ENCODE measurements around the gene IL31RA. TPM values are rescaled to one million over a fixed set of nuclear protein-coding genes. Genes with fewer than 3 reads are reported as not detected.
"Not testable (repeated sequence)": the region's sequence is repeated elsewhere in the genome, so short reads cannot be mapped to it uniquely, and the experiment has no call there.

IL31RA gene
- polyA plus RNA-seq: under 1 TPM in 1 of 2 donors, not detected in 1; 0.01 TPM

GRCh38 chr5:55850839-55851674 lies at the start of gene IL31RA:
Gene IL31RA, plus strand, starts transcription at chr5:55851357. Its CDS starts 214 bp downstream, at chr5:55851571.
- H3K27me3 ChIP-seq (ENCODE audit: control insufficient read depth in 1 of 2, insufficient read depth in 2 of 2, low read length in 2 of 2): no peaks in the 10 kb centered on the region
- H3K4me1 ChIP-seq (ENCODE audit: control insufficient read depth in 2 of 2, insufficient read depth in 2 of 2, low read length in 1 of 2): no peaks in the 10 kb centered on the region
- 84% methylated on average over 10 of the region's 10 CpGs for WGBS, 2 donors
- no peak within 1 kb of the TSS for H3K4me3 ChIP-seq (ENCODE audit: low read depth in 1 of 2, low read length in 2 of 2)
- H3K27ac ChIP-seq (ENCODE audit: low read depth in 2 of 2, low read length in 1 of 2): no peak within 1 kb of the TSS
- H3K9me3 ChIP-seq (ENCODE audit: control insufficient read depth in 2 of 2, insufficient read depth in 1 of 2, low read depth in 1 of 2, low read length in 1 of 2): no peaks in the 10 kb centered on the region
- no peaks in the 10 kb centered on the region for H3K36me3 ChIP-seq (ENCODE audit: control insufficient read depth in 2 of 2, insufficient read depth in 2 of 2, low read length in 1 of 2)

DNA sequence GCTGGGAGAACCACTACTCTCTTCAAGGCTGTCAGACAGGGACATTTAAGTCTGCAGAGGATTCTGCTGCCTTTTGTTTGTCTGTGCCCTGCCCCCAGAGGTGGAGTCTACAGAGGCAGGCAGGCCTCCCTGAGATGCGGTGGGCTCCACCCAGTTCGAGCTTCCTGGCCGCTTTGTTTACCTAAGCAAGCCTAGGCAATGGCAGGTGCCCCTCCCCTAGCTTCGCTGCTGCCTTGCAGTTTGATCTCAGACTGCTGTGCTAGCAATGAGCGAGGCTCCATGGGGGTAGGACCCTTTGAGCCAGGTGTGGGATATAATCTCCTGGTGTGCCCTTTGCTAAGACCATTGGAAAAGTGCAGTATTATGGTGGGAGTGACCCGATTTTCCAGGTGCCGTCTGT lies 42.3 kb upstream of the IL31RA start:
- H3K4me3 ChIP-seq (ENCODE audit: low read depth in 1 of 2, low read length in 2 of 2); H3K27ac ChIP-seq (ENCODE audit: low read depth in 2 of 2, low read length in 1 of 2); H3K27me3 ChIP-seq (ENCODE audit: control insufficient read depth in 1 of 2, insufficient read depth in 2 of 2, low read length in 2 of 2); H3K36me3 ChIP-seq (ENCODE audit: control insufficient read depth in 2 of 2, insufficient read depth in 2 of 2, low read length in 1 of 2); H3K4me1 ChIP-seq (ENCODE audit: control insufficient read depth in 2 of 2, insufficient read depth in 2 of 2, low read length in 1 of 2); H3K9me3 ChIP-seq (ENCODE audit: control insufficient read depth in 2 of 2, insufficient read depth in 1 of 2, low read depth in 1 of 2, low read length in 1 of 2): not testable (repeated sequence)
- WGBS, 2 donors: 76 to 91% methylated on average over 7 of the region's 7 CpGs

DNA sequence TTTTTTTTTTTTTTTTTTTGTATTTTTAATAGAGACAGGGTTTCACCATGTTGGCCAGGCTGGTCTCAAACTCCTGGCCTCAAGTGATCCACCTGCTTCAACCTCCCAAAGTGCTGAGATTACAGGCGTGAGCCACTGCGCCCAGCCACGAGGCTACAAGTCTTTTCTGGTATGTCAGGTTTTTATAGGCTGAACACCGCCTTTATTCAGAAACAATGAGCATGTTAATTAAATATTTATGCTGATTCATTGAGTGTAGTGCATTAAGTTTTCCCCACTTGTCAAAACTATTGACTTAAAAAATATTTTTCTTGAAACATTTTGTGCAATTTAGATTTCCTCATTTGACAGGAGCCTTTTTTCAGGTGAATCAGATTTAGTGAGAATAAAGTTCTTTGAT lies 35.2 kb upstream of the IL31RA start:
- H3K36me3 ChIP-seq (ENCODE audit: control insufficient read depth in 2 of 2, insufficient read depth in 2 of 2, low read length in 1 of 2); H3K27ac ChIP-seq (ENCODE audit: low read depth in 2 of 2, low read length in 1 of 2); H3K27me3 ChIP-seq (ENCODE audit: control insufficient read depth in 1 of 2, insufficient read depth in 2 of 2, low read length in 2 of 2); H3K9me3 ChIP-seq (ENCODE audit: control insufficient read depth in 2 of 2, insufficient read depth in 1 of 2, low read depth in 1 of 2, low read length in 1 of 2); H3K4me3 ChIP-seq (ENCODE audit: low read depth in 1 of 2, low read length in 2 of 2); H3K4me1 ChIP-seq (ENCODE audit: control insufficient read depth in 2 of 2, insufficient read depth in 2 of 2, low read length in 1 of 2): not testable (repeated sequence)
- WGBS, 2 donors: 59 to 72% methylated on average over 4 of the region's 4 CpGs

GRCh38 chr5:55816342-55816741 lies 34.8 kb upstream of the IL31RA start:
- no peak overlapping the region for H3K4me3 ChIP-seq (ENCODE audit: low read depth in 1 of 2, low read length in 2 of 2)
- no peaks in the 10 kb centered on the region for H3K36me3 ChIP-seq (ENCODE audit: control insufficient read depth in 2 of 2, insufficient read depth in 2 of 2, low read length in 1 of 2)
- H3K4me1 ChIP-seq (ENCODE audit: control insufficient read depth in 2 of 2, insufficient read depth in 2 of 2, low read length in 1 of 2): no peaks in the 10 kb centered on the region
- no peaks in the 10 kb centered on the region for H3K9me3 ChIP-seq (ENCODE audit: control insufficient read depth in 2 of 2, insufficient read depth in 1 of 2, low read depth in 1 of 2, low read length in 1 of 2)
- H3K27ac ChIP-seq (ENCODE audit: low read depth in 2 of 2, low read length in 1 of 2): no peak overlapping the region
- peaks cover 0 to 3% of the 10 kb centered on the region in 2 donors for H3K27me3 ChIP-seq (ENCODE audit: control insufficient read depth in 1 of 2, insufficient read depth in 2 of 2, low read length in 2 of 2)

GRCh38 chr5:55817030-55817429 lies 34.1 kb upstream of the IL31RA start:
- WGBS, 2 donors: 69 to 71% methylated on average over 2 of the region's 2 CpGs
- H3K36me3 ChIP-seq (ENCODE audit: control insufficient read depth in 2 of 2, insufficient read depth in 2 of 2, low read length in 1 of 2): no peaks in the 10 kb centered on the region
- H3K4me1 ChIP-seq (ENCODE audit: control insufficient read depth in 2 of 2, insufficient read depth in 2 of 2, low read length in 1 of 2): peaks cover 0 to 1% of the 10 kb centered on the region in 2 donors
- H3K27me3 ChIP-seq (ENCODE audit: control insufficient read depth in 1 of 2, insufficient read depth in 2 of 2, low read length in 2 of 2): peaks cover 0 to 7% of the 10 kb centered on the region in 2 donors
- no peak overlapping the region for H3K4me3 ChIP-seq (ENCODE audit: low read depth in 1 of 2, low read length in 2 of 2)
- H3K9me3 ChIP-seq (ENCODE audit: control insufficient read depth in 2 of 2, insufficient read depth in 1 of 2, low read depth in 1 of 2, low read length in 1 of 2): no peaks in the 10 kb centered on the region
- H3K27ac ChIP-seq (ENCODE audit: low read depth in 2 of 2, low read length in 1 of 2): no peak overlapping the region

GRCh38 chr5:55820488-55820887 lies 30.7 kb upstream of the IL31RA start:
- H3K36me3 ChIP-seq (ENCODE audit: control insufficient read depth in 2 of 2, insufficient read depth in 2 of 2, low read length in 1 of 2): no peaks in the 10 kb centered on the region
- peaks cover 0 to 3% of the 10 kb centered on the region in 2 donors for H3K4me1 ChIP-seq (ENCODE audit: control insufficient read depth in 2 of 2, insufficient read depth in 2 of 2, low read length in 1 of 2)
- H3K27ac ChIP-seq (ENCODE audit: low read depth in 2 of 2, low read length in 1 of 2): no peak overlapping the region
- no peak overlapping the region for H3K4me3 ChIP-seq (ENCODE audit: low read depth in 1 of 2, low read length in 2 of 2)
- peaks cover 0 to 13% of the 10 kb centered on the region in 2 donors for H3K27me3 ChIP-seq (ENCODE audit: control insufficient read depth in 1 of 2, insufficient read depth in 2 of 2, low read length in 2 of 2)
- 78 to 86% methylated on average over 6 of the region's 6 CpGs for WGBS, 2 donors
- no peaks in the 10 kb centered on the region for H3K9me3 ChIP-seq (ENCODE audit: control insufficient read depth in 2 of 2, insufficient read depth in 1 of 2, low read depth in 1 of 2, low read length in 1 of 2)

DNA sequence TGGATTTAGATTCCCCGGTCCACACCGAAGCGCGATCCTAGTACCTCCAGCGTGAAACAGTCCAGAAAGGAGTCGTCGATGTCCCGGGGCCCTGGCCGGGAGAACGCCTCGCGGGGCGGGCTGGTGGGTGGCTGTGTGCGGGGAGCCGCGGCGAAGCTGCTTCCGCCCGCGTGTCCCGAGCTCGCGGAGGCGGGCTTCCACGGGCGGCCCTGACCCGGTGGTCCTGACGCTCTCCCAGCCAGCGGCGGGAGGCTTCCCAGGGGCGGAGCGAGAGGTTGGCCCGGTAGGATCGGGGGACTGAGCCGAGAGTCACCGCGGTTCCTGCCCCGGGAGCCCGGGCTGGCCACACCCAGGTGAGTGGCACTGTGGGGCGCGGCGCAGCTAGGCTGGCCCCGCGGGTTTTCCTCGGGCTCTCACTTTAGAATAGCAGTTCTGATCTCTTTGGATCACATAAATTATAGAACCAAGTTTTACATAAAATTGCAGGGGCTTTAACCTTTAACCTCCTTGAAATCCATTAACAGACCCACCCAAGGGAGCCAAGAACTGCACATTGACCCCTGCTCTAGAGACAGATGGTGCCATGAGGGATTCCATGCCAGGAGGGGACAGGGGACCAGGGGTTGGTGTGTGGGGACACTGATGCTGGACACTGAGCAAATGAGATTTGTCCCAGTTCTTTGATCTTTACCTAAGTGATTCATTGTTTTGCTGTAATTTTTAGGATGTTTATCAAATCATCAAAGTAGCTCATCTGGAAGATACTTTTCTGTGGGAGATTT lies 29.2 kb upstream of the IL31RA start:
- no peak overlapping the region for H3K27ac ChIP-seq (ENCODE audit: low read depth in 2 of 2, low read length in 1 of 2)
- 10 to 12% methylated on average over 44 to 45 of the region's 45 CpGs for WGBS, 2 donors
- H3K36me3 ChIP-seq (ENCODE audit: control insufficient read depth in 2 of 2, insufficient read depth in 2 of 2, low read length in 1 of 2): no peaks in the 10 kb centered on the region
- H3K4me3 ChIP-seq (ENCODE audit: low read depth in 1 of 2, low read length in 2 of 2): peak overlapping the region; percentile 29 to 41
- peaks cover 0 to 13% of the 10 kb centered on the region in 2 donors for H3K27me3 ChIP-seq (ENCODE audit: control insufficient read depth in 1 of 2, insufficient read depth in 2 of 2, low read length in 2 of 2)
- no peaks in the 10 kb centered on the region for H3K9me3 ChIP-seq (ENCODE audit: control insufficient read depth in 2 of 2, insufficient read depth in 1 of 2, low read depth in 1 of 2, low read length in 1 of 2)
- peaks cover 0 to 3% of the 10 kb centered on the region in 2 donors for H3K4me1 ChIP-seq (ENCODE audit: control insufficient read depth in 2 of 2, insufficient read depth in 2 of 2, low read length in 1 of 2)

DNA sequence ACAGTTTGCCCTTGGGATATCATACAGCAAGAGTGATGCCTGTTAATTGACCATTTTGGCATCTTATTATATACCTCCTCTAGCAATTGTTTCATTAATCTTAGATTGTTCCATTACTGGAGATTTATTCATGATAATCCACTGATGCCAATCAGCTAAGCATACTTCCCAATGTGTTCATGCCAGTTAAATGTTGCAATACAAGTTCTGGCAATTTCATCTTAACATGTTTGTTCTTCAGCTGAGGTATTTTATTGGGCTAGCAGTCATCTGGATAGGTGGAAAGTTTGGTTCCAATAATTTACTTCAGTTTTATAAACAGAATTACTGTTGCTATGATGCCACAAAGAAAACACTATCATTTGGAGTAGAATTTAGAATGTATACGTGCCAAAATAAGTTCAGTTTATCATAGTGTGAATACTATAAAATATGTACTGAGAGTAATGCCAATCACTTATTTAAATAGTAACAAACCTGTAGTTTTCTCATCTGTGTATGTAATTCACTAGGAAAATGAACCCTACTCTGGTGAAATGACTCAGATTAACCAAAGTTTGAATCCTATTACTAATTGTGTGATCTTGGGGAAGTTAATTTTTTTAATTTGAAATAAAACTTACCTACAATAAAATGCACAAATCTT lies 27.9 kb upstream of the IL31RA start:
- Histone ChIP-seq H3K27ac (ENCODE audit: low read depth in 2 of 2, low read length in 1 of 2) (no peak overlapping the region), H3K36me3 (ENCODE audit: control insufficient read depth in 2 of 2, insufficient read depth in 2 of 2, low read length in 1 of 2) (no peaks in the 10 kb centered on the region), H3K4me3 (ENCODE audit: low read depth in 1 of 2, low read length in 2 of 2) (no peak overlapping the region), H3K9me3 (ENCODE audit: control insufficient read depth in 2 of 2, insufficient read depth in 1 of 2, low read depth in 1 of 2, low read length in 1 of 2) (no peaks in the 10 kb centered on the region), H3K4me1 (ENCODE audit: control insufficient read depth in 2 of 2, insufficient read depth in 2 of 2, low read length in 1 of 2) (peaks cover 0 to 3% of the 10 kb centered on the region in 2 donors), H3K27me3 (ENCODE audit: control insufficient read depth in 1 of 2, insufficient read depth in 2 of 2, low read length in 2 of 2) (peaks cover 0 to 9% of the 10 kb centered on the region in 2 donors)
- WGBS, 2 donors: 44 to 58% methylated on average over 1 of the region's 1 CpG

DNA sequence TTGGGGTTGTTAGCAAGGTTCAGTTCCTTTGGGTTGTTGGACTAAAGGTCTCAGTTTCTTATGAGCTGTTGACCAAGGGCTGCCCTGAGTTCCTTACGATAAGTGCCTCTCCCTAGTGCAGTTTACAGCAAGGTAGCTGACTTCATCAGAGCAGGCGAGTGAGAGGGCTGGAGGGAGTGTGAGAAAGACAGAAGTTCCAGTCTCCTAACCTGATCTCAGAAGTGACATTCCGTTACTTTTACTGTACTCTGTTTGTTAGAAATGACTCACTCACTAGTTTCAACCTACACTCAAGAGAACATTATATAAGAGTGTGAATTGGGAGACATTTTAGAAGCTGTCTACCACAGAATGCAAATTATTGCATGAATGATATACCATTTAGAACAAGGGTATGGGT lies 21.2 kb upstream of the IL31RA start:
- Histone ChIP-seq H3K4me1 (ENCODE audit: control insufficient read depth in 2 of 2, insufficient read depth in 2 of 2, low read length in 1 of 2) (no peaks in the 10 kb centered on the region), H3K36me3 (ENCODE audit: control insufficient read depth in 2 of 2, insufficient read depth in 2 of 2, low read length in 1 of 2) (no peaks in the 10 kb centered on the region), H3K9me3 (ENCODE audit: control insufficient read depth in 2 of 2, insufficient read depth in 1 of 2, low read depth in 1 of 2, low read length in 1 of 2) (no peaks in the 10 kb centered on the region), H3K4me3 (ENCODE audit: low read depth in 1 of 2, low read length in 2 of 2) (no peak overlapping the region), H3K27me3 (ENCODE audit: control insufficient read depth in 1 of 2, insufficient read depth in 2 of 2, low read length in 2 of 2) (peaks cover 0 to 3% of the 10 kb centered on the region in 2 donors), H3K27ac (ENCODE audit: low read depth in 2 of 2, low read length in 1 of 2) (no peak overlapping the region)
- WGBS, 2 donors: 84 to 92% methylated on average over 3 of the region's 3 CpGs
